Endodermal cell (in vitro differentiated cells): Measurements from ENCODE around the gene BPGM. TPM values are rescaled to one million over a fixed set of nuclear protein-coding genes. Genes with fewer than 3 reads are reported as not detected.

Experiments used
- DNase-seq: peaks from one replicate; pipeline ENCODE4 v3.0.0-alpha.2; 2017
- H3K27ac ChIP-seq: 2 replicates; pipeline ENCODE4 v1.5.1; 2013; ENCODE audit warnings: mild to moderate bottlenecking, low read depth, low read length, moderate library complexity
- H3K27me3 ChIP-seq: 2 replicates; pipeline ENCODE4 v1.6.1; 2013; ENCODE audit warnings: mild to moderate bottlenecking, low read length, moderate library complexity; ENCODE audit not compliant: insufficient read depth, control insufficient read depth, poor library complexity, severe bottlenecking
- H3K36me3 ChIP-seq: 2 replicates; pipeline ENCODE4 v1.7.0; 2013; ENCODE audit warnings: mild to moderate bottlenecking, low read length, moderate library complexity; ENCODE audit not compliant: control insufficient read depth, insufficient read depth
- H3K4me1 ChIP-seq: one replicate; pipeline ENCODE4 v1.7.0; 2013; ENCODE audit warnings: low read length; ENCODE audit not compliant: control insufficient read depth, insufficient read depth
- H3K4me3 ChIP-seq: 2 replicates; pipeline ENCODE4 v1.5.1; 2013; ENCODE audit warnings: mild to moderate bottlenecking, low read length, moderate library complexity
- H3K9ac ChIP-seq: 2 replicates; pipeline ENCODE4 v1.6.1; 2013; ENCODE audit warnings: mild to moderate bottlenecking, low read length, moderate library complexity; ENCODE audit not compliant: poor library complexity, severe bottlenecking; ENCODE audit errors: extremely low read depth
- H3K9me3 ChIP-seq: 2 replicates; pipeline ENCODE4 v1.6.1; 2013; ENCODE audit warnings: mild to moderate bottlenecking, low read length, moderate library complexity; ENCODE audit not compliant: control insufficient read depth
- H3K27ac Mint-ChIP-seq: 2 replicates; pipeline ENCODE4 v1.8.0; 2020; ENCODE audit warnings: mixed read lengths
- H3K27me3 Mint-ChIP-seq: 2 replicates; pipeline ENCODE4 v1.8.0; 2021; ENCODE audit warnings: mild to moderate bottlenecking, mixed read lengths; ENCODE audit not compliant: insufficient read depth
- H3K36me3 Mint-ChIP-seq: 2 replicates; pipeline ENCODE4 v1.8.0; 2020; ENCODE audit warnings: low read depth, mixed read lengths
- H3K4me1 Mint-ChIP-seq: 2 replicates; pipeline ENCODE4 v1.8.0; 2020; ENCODE audit warnings: mixed read lengths
- H3K4me3 Mint-ChIP-seq: 2 replicates; pipeline ENCODE4 v1.8.0; 2020; ENCODE audit warnings: mild to moderate bottlenecking, moderate library complexity, mixed read lengths
- H3K9me3 Mint-ChIP-seq: 2 replicates; pipeline ENCODE4 v1.8.0; 2020; ENCODE audit warnings: mild to moderate bottlenecking, mixed read lengths
- WGBS, 2 experiments: methylation state at CpG; one replicate each; pipeline versions ENCODE4 v1.1.5 to v1.1.7; 2013; ENCODE audit warnings: missing lambda C conversion rate in 2 of 2, mixed read lengths in 1 of 2; ENCODE audit not compliant: insufficient coverage in 1 of 2, insufficient read length in 1 of 2; 5-methylcytosine and 5-hydroxymethylcytosine counted together
- total RNA-seq, 2 donors: library from RNA; stranded (reverse); fragmentation: NEBNext Ultra II Directional in 1 of 2; extraction: Animal tissue kit (Norgen Biotek cat#: 25700) in 1 of 2; gene quantifications; 2 replicates in 1 of 2; 3 replicates in 1 of 2; pipeline ENCODE4 v1.2.1, GENCODE V29; 2021
- TF ChIP-seq, protein P1 (sequence below): fragments of 200-600 bp; sonication (generic); conservative IDR thresholded peaks from 2 replicates; pipeline ENCODE4 v1.5.0; 2021; ENCODE audit warnings: antibody characterized with exemption, mild to moderate bottlenecking

The BPGM gene
- total RNA-seq, 2 donors from 2014 or later, result 11.1 to 16.1 TPM

DNA sequence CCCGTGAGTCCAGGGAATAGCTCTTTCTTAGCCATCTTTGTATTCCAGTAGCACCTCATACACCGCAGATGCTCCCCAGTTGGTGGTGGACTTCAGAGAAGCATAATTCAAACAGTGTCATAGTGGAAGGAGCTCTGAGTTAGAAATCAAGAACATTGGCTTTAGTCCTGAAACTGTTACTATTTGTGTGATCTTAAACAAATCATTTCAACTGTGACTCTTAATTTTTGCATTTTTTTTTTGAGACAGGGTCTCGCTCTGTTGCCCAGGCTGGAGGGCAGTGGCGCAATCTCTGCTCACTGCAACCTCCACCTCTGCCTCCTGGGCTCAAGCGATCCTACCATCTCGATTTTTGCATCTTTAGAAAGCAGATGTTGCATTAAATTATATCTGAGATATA is 1.8 kb downstream of the BPGM start:
- no peak overlapping the region for H3K27ac Mint-ChIP-seq
- no peaks in the 10 kb centered on the region for H3K27me3 ChIP-seq
- no peak for DNase-seq
- H3K9ac ChIP-seq, result no peak overlapping the region
- H3K4me1 Mint-ChIP-seq, result no peaks in the 10 kb centered on the region
- H3K4me3 Mint-ChIP-seq, result no peak overlapping the region
- H3K4me1 ChIP-seq, result peaks cover 10% of the 10 kb centered on the region
- WGBS, 2 experiments, result 93 to 94% methylated on average over 3 to 6 of the region's 6 CpGs
- TF ChIP-seq, protein P1, sequence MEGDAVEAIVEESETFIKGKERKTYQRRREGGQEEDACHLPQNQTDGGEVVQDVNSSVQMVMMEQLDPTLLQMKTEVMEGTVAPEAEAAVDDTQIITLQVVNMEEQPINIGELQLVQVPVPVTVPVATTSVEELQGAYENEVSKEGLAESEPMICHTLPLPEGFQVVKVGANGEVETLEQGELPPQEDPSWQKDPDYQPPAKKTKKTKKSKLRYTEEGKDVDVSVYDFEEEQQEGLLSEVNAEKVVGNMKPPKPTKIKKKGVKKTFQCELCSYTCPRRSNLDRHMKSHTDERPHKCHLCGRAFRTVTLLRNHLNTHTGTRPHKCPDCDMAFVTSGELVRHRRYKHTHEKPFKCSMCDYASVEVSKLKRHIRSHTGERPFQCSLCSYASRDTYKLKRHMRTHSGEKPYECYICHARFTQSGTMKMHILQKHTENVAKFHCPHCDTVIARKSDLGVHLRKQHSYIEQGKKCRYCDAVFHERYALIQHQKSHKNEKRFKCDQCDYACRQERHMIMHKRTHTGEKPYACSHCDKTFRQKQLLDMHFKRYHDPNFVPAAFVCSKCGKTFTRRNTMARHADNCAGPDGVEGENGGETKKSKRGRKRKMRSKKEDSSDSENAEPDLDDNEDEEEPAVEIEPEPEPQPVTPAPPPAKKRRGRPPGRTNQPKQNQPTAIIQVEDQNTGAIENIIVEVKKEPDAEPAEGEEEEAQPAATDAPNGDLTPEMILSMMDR, result no peak
- H3K27ac ChIP-seq, result no peak overlapping the region
- H3K9me3 Mint-ChIP-seq, result no peaks in the 10 kb centered on the region
- no peaks in the 10 kb centered on the region for H3K36me3 ChIP-seq
- H3K36me3 Mint-ChIP-seq, result no peaks in the 10 kb centered on the region
- no peaks in the 10 kb centered on the region for H3K9me3 ChIP-seq
- H3K27me3 Mint-ChIP-seq, result no peaks in the 10 kb centered on the region
- no peak overlapping the region for H3K4me3 ChIP-seq

DNA sequence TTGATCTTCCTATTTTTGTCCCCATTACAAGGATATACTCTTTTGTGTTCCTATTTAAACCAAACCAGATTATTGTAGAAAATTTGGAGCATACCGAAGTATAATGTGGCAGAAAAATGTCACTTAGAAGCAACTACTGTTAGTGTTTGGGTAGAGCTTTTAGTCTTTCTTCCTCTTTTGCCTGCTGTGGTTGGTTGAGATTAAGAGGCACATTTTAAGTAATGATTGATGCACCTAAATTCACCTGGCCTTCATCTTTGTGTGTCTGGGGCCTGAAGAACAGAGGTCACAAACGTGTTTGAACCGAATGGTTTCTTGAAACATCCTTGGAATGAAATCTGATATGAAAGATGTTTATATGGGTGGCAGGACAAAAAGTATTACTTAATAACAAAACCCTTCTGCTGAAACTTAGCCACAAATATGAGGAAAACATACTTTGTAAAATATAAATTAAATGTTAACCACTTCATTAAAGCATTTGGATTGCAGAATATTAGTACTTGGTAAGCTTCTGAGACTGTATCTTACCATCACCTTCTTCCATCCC is 2.6 kb downstream of the BPGM start:
- H3K9me3 ChIP-seq, result no peaks in the 10 kb centered on the region
- H3K9ac ChIP-seq, result no peak overlapping the region
- Mint-ChIP-seq H3K27ac (no peak overlapping the region), H3K9me3 (no peaks in the 10 kb centered on the region), H3K4me1 (no peaks in the 10 kb centered on the region), H3K27me3 (no peaks in the 10 kb centered on the region), H3K4me3 (no peak overlapping the region), H3K36me3 (no peaks in the 10 kb centered on the region)
- TF ChIP-seq, protein P1, result no peak
- DNase-seq, result no peak
- H3K4me1 ChIP-seq, result peaks cover 10% of the 10 kb centered on the region
- WGBS, 2 experiments, result 85 to 100% methylated on average over 1 to 3 of the region's 3 CpGs
- no peaks in the 10 kb centered on the region for H3K36me3 ChIP-seq
- H3K27ac ChIP-seq, result no peak overlapping the region
- no peaks in the 10 kb centered on the region for H3K27me3 ChIP-seq
- no peak overlapping the region for H3K4me3 ChIP-seq

DNA sequence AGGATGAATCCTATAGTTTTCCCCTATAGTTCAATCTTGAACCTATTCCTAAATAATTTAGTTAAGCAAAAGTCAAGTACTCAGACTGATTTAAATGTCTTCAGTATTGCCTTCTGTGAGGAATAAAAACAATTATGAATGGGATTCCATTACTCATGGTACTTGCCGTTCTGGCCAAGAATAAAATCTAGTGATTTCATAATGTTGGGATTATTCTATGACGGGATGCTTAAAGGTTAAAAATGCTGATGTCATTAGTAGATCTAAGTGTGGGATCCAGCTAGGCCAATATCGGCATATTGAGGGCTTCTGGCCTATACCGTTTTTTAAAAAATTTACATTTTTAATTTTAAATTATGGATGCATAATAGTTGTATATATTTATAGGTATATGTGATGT is 5.3 kb downstream of the BPGM start:
- no peaks in the 10 kb centered on the region for H3K27me3 Mint-ChIP-seq

More for the DNA sequence above, 5.3 kb downstream of the BPGM start:
- no peak for DNase-seq
- Histone ChIP-seq H3K4me3 (no peak overlapping the region), H3K9ac (no peak overlapping the region), H3K4me1 (no peaks in the 10 kb centered on the region), H3K27ac (no peak overlapping the region), H3K36me3 (no peaks in the 10 kb centered on the region), H3K27me3 (no peaks in the 10 kb centered on the region), H3K9me3 (no peaks in the 10 kb centered on the region)
- no peaks in the 10 kb centered on the region for H3K4me1 Mint-ChIP-seq
- 95 to 100% methylated on average over 2 to 3 of the region's 4 CpGs for WGBS, 2 experiments
- TF ChIP-seq, protein P1, result no peak
- H3K36me3 Mint-ChIP-seq, result no peaks in the 10 kb centered on the region
- no peak overlapping the region for H3K27ac Mint-ChIP-seq
- H3K9me3 Mint-ChIP-seq, result no peaks in the 10 kb centered on the region
- H3K4me3 Mint-ChIP-seq, result no peak overlapping the region
